ENCODE results near the gene LPCAT2.
A peak's percentile ranks its signal among the peaks of the same experiment; 100 is the strongest.

LPCAT2 gene, protein sequence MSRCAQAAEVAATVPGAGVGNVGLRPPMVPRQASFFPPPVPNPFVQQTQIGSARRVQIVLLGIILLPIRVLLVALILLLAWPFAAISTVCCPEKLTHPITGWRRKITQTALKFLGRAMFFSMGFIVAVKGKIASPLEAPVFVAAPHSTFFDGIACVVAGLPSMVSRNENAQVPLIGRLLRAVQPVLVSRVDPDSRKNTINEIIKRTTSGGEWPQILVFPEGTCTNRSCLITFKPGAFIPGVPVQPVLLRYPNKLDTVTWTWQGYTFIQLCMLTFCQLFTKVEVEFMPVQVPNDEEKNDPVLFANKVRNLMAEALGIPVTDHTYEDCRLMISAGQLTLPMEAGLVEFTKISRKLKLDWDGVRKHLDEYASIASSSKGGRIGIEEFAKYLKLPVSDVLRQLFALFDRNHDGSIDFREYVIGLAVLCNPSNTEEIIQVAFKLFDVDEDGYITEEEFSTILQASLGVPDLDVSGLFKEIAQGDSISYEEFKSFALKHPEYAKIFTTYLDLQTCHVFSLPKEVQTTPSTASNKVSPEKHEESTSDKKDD

DNA sequence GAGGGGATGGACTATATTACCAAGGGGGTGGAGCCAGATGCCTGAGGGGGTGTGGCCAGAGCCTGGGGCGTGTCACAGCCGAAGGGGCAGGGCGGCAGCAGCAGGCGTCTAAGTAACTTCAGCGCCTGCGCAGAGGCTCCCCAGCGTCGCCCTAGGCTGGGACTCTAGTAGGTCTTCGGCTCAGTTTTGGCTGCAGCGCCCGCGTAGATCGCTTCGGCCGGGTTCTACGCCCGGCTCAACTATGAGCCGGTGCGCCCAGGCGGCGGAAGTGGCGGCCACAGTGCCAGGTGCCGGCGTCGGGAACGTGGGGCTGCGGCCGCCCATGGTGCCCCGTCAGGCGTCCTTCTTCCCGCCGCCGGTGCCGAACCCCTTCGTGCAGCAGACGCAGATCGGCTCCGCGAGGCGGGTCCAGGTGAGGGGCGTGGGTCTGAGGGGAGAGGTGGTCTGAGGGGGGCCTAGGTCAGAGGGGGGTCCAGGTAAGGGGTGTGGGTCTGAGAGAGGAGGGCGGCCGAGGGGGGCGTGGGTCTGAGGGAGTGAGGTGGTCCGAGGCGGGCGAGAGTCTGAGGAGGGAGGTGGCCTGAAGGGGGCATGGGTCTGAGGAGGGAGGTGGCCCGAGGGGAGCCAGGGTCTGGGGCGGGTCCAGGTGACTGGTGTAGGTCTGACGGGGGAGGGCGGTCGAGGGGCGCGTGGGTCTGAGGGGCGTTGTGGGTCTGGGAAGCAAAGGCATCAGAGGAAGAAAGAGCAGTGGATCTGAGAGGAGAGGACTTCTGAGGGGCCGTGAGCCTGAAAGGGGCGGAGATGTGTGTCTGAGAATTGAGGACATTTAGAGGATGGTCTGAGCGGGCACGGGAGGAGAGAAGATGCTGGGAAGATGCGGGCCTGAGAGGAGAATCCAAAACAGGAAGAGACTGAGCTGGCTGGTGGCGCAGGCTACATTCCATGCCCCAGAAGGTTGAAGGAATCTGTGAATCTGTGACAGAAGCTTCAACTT lies at the start of gene LPCAT2:
LPCAT2 (plus strand) TSS at position 132 of the 991 bp plus-strand sequence; CDS start at position 242, 110 bp downstream.
- Mint-ChIP-seq H3K27me3 (peaks cover 17 to 31% of the 10 kb centered on the region in 2 donors), H3K27ac (peak within 1 kb of the TSS; percentile 5), H3K4me3 (peak within 1 kb of the TSS; percentile 70 to 89), H3K9me3 (peaks cover 0 to 10% of the 10 kb centered on the region in 2 donors), H3K4me1 (peaks cover 7 to 17% of the 10 kb centered on the region in 2 donors), H3K36me3 (no peaks in the 10 kb centered on the region)
- ATAC-seq (replicated peaks) (peak; percentile 96 to 97), DNase-seq (peak; percentile 49)

DNA sequence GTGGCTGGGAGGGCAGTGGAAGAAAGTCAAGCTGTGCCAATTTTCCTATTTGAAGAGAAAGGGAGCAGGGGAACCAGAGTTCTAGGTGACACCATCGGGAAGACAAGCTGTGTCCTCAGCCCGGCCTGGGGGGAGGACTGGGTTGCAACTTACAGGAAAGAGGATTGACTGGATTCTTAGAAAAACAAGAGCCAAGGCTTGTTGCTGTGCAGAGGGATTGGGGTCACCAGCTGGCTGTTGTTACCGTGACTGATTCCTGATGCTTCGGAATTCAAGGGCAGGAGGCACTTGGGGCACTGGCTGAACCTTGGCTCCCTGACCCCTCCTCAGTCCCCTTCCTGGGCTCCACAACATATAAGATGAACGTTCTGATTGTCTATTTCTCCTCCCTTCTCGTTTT lies 46.6 kb upstream of the LPCAT2 start:
- DNase-seq (no peak), ATAC-seq (replicated peaks) (no peak)
- no peaks in the 10 kb centered on the region for H3K36me3 Mint-ChIP-seq
- H3K9me3 Mint-ChIP-seq, result no peaks in the 10 kb centered on the region
- peaks cover 0 to 18% of the 10 kb centered on the region in 2 donors for H3K27me3 Mint-ChIP-seq
- H3K4me3 Mint-ChIP-seq, result no peak overlapping the region
- H3K4me1 Mint-ChIP-seq, result peaks cover 0 to 4% of the 10 kb centered on the region in 2 donors
- no peak overlapping the region for H3K27ac Mint-ChIP-seq

DNA sequence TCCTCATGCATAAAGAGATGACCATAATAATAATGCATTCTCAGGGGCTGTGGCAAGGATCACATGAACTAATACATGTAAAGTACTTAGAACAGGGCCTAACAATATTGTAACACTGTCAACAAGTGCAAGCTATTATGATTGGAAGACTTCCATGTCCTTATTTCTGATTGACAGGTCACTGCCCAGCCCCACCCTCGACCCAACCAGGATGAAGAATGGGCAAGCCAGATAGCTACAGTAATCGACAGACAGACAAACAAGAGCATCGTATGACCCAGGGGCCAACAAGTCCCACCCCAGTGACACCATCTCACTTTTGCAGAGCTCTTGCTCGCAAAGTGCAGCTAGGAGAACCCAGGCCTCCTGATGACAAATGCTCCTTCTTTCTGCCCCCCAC lies 44.5 kb upstream of the LPCAT2 start:
- DNase-seq (no peak), ATAC-seq (replicated peaks) (no peak)
- peaks cover 0 to 11% of the 10 kb centered on the region in 2 donors for H3K27me3 Mint-ChIP-seq
- peaks cover 0 to 4% of the 10 kb centered on the region in 2 donors for H3K4me1 Mint-ChIP-seq
- H3K36me3 Mint-ChIP-seq, result no peaks in the 10 kb centered on the region
- no peak overlapping the region for H3K4me3 Mint-ChIP-seq
- H3K27ac Mint-ChIP-seq, result no peak overlapping the region
- no peaks in the 10 kb centered on the region for H3K9me3 Mint-ChIP-seq

DNA sequence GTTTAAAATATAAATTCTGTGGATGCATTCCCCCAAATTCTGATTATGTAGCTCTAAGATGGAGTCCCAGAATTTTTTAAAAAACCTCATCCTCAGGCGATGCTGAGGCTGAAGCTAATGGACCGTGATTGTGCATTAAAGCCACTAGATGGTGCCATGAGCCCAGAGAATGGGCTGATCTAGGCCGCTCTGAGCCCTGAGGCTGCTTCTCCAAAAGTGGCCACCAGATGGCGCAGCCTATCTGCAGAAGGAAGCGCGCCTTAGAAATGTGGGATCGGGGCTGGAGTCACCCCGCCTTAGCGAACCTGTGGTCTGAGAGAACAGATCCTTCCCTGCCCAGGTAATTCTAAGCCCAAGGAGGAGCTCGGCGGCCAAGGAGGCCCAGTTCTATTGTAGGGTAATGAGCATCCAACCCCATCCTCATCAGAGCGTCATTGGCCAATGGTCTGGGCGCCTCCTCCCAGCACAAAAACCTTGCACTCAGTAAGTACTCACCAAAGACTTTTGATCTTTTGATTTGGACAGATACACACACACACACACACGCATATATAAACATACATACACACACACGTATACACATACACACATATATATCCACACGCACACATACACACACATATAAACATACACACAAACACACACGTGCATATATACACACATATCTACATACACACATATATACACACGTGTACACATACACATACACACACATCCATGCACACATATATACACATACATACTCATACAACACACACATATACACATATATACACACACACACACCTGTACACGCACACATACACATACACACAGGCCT lies 43.6 kb upstream of the LPCAT2 start:
- Mint-ChIP-seq H3K36me3 (no peaks in the 10 kb centered on the region), H3K27ac (no peak overlapping the region), H3K4me3 (no peak overlapping the region), H3K27me3 (peaks cover 0 to 11% of the 10 kb centered on the region in 2 donors), H3K9me3 (no peaks in the 10 kb centered on the region), H3K4me1 (peaks cover 0 to 4% of the 10 kb centered on the region in 2 donors)
- ATAC-seq (replicated peaks) (peak; percentile 90 to 94), DNase-seq (peak; percentile 62)

DNA sequence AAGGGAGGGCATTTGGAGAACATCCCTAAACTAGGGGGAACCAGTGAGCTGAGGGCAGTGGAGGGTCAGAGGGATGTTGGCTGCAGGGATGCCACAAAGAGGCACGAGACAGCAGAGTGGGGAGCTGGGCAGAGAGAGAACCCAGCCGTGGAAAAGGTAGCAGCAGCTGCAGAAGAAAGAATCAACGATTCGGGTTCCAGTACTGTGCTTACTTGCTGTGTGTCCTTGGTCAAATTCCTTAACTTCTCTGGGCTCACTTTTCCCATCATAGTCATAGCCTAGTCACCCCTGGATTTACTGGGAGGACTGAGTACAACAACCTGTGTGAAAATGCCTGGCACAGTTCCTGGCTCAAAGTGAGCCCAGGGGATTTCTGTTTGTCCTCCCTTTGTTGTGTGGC lies 42.7 kb upstream of the LPCAT2 start:
- no peak overlapping the region for H3K4me3 Mint-ChIP-seq

DNA sequence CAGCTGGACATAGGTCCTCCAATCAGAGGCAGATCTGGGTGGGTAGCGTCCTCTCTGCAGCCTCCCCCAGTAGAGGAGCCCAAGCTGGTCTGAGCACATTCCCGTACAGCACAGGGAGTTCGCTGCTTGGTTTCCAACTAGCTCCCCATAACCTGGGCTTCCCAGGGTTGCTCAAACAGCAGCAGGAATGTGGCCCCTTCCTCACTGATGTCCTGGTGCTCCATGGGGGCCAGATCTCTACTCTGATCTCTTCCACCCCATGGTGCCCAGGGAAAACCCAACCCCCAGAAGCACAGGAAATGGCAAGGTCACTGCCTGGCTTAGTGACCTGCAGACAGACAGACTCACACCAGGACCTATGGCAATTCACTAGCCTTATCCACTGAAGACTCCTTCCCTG lies 41.0 kb upstream of the LPCAT2 start:
- H3K27me3 Mint-ChIP-seq, result peaks cover 0 to 7% of the 10 kb centered on the region in 2 donors
- H3K4me3 Mint-ChIP-seq, result no peak overlapping the region
- peaks cover 1 to 4% of the 10 kb centered on the region in 2 donors for H3K4me1 Mint-ChIP-seq
- DNase-seq (no peak), ATAC-seq (replicated peaks) (no peak)
- no peaks in the 10 kb centered on the region for H3K9me3 Mint-ChIP-seq
- no peaks in the 10 kb centered on the region for H3K36me3 Mint-ChIP-seq
- H3K27ac Mint-ChIP-seq, result no peak overlapping the region

More for the DNA sequence above, 42.7 kb upstream of the LPCAT2 start:
- no peaks in the 10 kb centered on the region for H3K36me3 Mint-ChIP-seq
- H3K27me3 Mint-ChIP-seq, result peaks cover 0 to 11% of the 10 kb centered on the region in 2 donors
- ATAC-seq (replicated peaks), result no peak
- no peaks in the 10 kb centered on the region for H3K9me3 Mint-ChIP-seq
- no peak for DNase-seq
- no peak overlapping the region for H3K27ac Mint-ChIP-seq
- H3K4me1 Mint-ChIP-seq, result peaks cover under 1 to 4% of the 10 kb centered on the region in 2 donors

DNA sequence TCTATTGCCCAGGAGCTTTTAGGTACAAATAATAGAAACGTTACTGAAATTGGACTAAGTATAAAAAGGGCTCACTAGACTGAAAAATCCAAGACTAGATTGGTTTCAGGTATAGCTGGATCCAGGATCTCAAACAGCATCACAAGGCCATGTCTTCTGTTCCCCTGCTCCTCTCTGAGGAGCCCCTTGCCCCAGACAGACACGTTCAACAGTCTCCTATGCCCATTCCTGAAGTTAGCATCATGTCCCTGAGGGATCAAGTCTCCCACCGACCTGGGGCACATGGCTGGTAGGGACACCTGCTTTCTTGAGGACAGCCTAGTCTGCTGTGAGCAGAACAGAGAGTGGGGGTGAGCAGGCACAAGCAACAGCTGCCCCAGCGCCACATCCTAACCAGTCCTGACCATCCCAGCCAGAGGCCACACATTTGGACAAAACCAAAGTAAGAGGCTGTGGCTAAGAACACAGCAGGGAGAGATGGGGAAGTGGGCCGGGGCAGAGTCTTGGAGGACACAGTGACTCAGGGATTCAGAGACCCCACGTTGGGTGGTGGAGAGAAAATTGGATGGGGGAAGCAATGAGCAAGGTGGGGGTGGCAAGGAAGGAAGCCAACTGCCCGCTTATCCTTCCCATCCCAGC lies 40.4 kb upstream of the LPCAT2 start:
- no peaks in the 10 kb centered on the region for H3K9me3 Mint-ChIP-seq
- DNase-seq (no peak), ATAC-seq (replicated peaks) (no peak)
- no peak overlapping the region for H3K4me3 Mint-ChIP-seq
- peaks cover 0 to 7% of the 10 kb centered on the region in 2 donors for H3K27me3 Mint-ChIP-seq
- H3K27ac Mint-ChIP-seq, result no peak overlapping the region
- peaks cover 1 to 4% of the 10 kb centered on the region in 2 donors for H3K4me1 Mint-ChIP-seq
- H3K36me3 Mint-ChIP-seq, result no peaks in the 10 kb centered on the region

DNA sequence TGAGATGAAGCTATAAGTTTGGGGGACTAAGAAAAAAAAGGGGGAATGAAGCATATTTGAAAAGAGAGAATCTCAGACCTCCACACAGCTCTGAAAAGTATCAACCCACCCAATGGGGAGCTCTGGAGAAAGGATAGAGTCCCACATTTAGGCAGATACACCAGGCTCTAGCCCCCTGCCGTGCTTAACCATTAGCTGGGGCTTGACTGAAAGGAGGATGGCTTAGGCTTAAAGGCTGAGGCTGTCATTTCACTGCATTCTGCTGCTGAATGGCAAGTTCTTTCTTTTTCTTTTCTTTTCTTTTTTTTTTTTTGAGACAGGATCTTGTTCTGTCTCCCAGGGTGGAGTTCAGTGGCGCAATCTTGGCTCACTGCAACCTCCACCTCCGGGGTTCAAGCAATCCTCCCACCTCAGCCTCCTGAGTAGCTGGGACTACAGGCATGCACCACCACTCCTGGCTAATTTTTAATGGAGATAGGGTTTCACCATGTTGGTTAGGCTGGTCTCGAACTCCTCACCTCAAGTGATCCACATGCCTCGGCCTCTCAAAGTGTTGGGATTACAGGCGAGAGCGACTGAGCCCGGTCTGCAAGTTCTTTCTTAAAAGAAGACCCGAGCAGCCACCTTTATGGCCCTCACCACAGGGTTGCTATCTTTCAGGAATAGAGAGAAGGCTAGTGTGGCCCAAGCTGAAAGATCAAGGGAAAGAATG lies 38.9 kb upstream of the LPCAT2 start:
- no peak for DNase-seq
- Mint-ChIP-seq H3K4me3 (no peak overlapping the region), H3K36me3 (no peaks in the 10 kb centered on the region), H3K4me1 (peaks cover 1 to 4% of the 10 kb centered on the region in 2 donors), H3K27ac (no peak overlapping the region), H3K9me3 (no peaks in the 10 kb centered on the region), H3K27me3 (peaks cover 6 to 13% of the 10 kb centered on the region in 2 donors)
- no peak for ATAC-seq (replicated peaks)

DNA sequence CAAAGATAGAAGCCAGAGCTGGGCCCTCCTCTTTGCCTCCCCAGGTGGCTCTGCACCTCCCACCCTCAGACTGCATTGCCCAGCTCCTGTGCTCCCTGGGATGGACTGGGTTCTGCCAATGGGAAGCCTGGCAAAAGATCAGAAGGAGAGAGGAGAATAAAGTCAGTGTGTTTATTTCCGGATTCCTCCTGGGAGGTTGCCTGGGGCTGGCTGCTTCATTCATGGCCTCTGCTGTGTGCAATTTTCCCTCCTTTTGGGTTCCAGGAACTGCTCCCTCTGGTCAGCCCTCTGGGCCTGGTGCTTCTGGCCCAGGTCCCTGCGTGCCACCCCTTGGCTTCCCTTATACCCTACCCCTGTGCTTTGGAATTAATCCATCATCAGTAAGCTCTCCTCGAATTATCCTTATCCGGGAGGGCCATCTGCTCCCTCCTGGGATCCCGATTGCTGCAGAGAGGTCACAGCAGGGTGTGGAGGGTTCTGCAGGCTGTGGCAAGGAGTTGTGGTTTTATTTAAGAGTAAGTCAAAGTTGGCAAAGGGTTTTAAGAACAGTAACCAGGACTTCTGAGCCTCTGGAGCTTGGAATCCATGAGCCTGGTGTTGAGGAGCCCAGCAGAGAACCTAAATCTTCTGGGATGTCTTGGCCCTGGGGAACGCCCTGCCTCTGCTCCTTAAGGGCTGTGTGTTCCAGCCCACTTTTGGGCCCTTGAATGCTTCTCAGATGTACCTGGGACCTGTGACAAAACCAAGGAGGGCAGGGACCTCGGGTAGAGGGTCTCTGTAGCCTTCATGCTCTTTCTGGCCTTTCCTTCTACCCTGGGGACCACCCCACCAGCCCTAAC lies 38.1 kb upstream of the LPCAT2 start:
- Mint-ChIP-seq H3K27ac (no peak overlapping the region), H3K4me1 (peaks cover 0 to 1% of the 10 kb centered on the region in 2 donors), H3K27me3 (peaks cover 6 to 10% of the 10 kb centered on the region in 2 donors), H3K4me3 (no peak overlapping the region), H3K9me3 (no peaks in the 10 kb centered on the region), H3K36me3 (no peaks in the 10 kb centered on the region)
- ATAC-seq (replicated peaks) (no peak), DNase-seq (no peak)

DNA sequence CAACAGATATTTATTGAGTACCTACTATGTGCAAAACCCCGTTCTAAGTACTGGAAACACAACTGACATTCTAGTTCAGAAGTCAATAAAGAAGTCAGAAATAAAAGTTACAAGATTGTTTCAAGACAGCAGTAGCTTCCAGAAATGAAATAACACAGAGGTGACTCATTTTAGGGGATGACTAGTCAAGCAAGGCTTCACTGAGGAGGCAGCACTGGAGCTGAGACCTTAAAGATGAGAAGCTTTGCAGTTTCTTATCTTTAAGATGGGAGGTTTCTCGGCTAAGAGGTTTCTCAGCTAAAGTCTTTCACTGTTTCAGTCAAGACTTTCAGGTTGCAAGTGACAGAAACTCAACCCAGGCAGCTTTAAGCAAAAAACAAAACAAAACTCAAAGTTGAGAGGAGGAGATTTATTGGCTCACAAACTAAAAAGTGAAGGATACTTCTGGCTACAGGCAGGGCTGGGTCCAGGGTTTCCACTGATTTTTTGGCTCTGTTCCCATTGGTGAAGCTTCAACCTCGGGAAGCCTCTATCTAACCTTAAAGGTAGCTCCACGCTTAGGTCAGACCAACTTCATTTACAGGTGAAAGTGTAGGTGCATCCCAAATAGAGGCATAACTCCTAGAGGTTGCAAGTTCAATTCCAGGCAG lies 37.3 kb upstream of the LPCAT2 start:
- Mint-ChIP-seq H3K36me3 (no peaks in the 10 kb centered on the region), H3K9me3 (no peaks in the 10 kb centered on the region), H3K4me3 (no peak overlapping the region), H3K4me1 (peaks cover 0 to 1% of the 10 kb centered on the region in 2 donors), H3K27ac (no peak overlapping the region), H3K27me3 (peaks cover 6 to 12% of the 10 kb centered on the region in 2 donors)
- ATAC-seq (replicated peaks) (no peak), DNase-seq (no peak)

DNA sequence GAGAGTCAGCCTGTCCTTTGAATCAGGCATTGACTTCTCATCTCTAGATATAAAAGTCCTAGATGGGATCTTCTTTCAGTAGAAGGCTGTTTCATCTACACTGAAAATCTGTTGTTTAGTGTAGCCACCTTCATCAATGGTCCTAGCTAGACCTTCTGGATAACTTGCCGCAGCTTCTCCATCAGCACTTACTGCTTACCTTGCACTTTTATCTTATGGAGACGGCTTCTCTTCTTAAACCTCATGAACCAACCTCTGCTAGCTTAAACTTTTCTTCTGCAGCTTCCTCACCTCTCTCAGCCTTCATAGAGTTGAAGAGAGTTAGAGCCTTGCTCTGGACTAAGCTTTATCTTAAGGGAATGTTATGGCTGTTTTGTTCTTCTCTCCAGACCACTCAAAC lies 35.3 kb upstream of the LPCAT2 start:
- H3K4me3 Mint-ChIP-seq, result no peak overlapping the region
- H3K9me3 Mint-ChIP-seq, result no peaks in the 10 kb centered on the region
- ATAC-seq (replicated peaks) (no peak), DNase-seq (no peak)
- no peaks in the 10 kb centered on the region for H3K36me3 Mint-ChIP-seq
- peaks cover 0 to 1% of the 10 kb centered on the region in 2 donors for H3K4me1 Mint-ChIP-seq
- no peak overlapping the region for H3K27ac Mint-ChIP-seq
- H3K27me3 Mint-ChIP-seq, result peaks cover 19 to 29% of the 10 kb centered on the region in 2 donors

DNA sequence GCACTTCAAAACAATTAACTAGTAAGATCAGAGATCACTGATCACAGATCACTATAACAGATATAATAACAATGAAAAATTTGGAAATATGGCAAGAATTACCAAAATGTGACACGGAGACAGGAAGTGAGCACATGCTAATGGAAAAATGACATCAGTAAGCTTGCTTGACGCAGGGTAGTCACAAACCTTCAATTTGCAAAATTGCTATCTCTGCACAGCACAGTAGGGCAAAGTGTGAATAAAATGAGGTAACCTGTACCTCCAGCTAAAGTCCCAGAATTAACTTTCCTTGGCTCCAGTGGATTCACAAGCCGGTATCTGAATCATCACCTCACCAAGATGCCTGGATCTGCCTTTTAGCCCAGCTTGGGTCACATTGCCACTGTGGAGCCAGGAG lies 34.1 kb upstream of the LPCAT2 start:
- ATAC-seq (replicated peaks) (no peak), DNase-seq (no peak)
- H3K4me3 Mint-ChIP-seq, result no peak overlapping the region
- no peak overlapping the region for H3K27ac Mint-ChIP-seq
- no peaks in the 10 kb centered on the region for H3K9me3 Mint-ChIP-seq
- peaks cover 30 to 39% of the 10 kb centered on the region in 2 donors for H3K27me3 Mint-ChIP-seq
- peaks cover 0 to 3% of the 10 kb centered on the region in 2 donors for H3K4me1 Mint-ChIP-seq
- no peaks in the 10 kb centered on the region for H3K36me3 Mint-ChIP-seq
